ENCODE results near the gene LRRC47.
"Not testable (repeated sequence)": the region's sequence is repeated elsewhere in the genome, so short reads cannot be mapped to it uniquely, and the experiment has no call there.

The LRRC47 gene

GRCh38 chr1:3771108-3772026 is 24.9 kb downstream of the LRRC47 start:
- DNase-seq, result no peak

DNA sequence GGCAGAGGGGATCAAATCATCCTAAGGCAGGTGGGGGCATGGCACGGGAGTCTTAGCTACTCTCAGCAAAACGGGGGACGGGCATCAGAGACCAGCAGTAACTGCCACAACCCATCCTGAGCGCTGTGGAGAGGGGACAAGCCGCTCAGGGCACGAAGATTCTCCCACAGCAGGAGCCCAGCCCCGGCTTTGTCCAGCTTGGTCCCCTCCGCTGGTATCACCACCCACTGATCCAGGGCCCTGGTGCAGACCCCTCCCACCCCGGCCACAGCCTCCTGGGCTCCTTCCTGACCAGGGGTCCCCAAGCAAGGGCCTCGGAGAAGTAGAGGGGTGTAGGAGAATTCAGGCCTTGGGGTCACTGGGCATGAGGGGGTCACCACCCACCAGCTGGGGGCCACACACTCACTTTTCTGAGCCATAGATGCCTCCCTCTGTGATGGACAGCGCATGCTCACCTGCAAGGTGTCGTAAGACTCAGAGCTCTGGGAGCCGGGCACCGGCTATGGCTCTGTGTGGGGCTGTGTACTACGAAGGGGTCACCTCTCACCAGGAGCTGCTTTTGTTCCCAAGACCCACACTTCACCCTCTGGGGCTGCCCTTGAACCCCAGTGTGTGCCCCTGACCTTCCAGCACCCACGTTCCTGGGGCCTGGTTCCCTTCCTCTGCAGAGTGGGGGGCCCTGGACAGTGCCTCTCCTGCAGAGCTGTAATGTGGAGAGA is 26.1 kb downstream of the LRRC47 start:
- no peak for DNase-seq

DNA sequence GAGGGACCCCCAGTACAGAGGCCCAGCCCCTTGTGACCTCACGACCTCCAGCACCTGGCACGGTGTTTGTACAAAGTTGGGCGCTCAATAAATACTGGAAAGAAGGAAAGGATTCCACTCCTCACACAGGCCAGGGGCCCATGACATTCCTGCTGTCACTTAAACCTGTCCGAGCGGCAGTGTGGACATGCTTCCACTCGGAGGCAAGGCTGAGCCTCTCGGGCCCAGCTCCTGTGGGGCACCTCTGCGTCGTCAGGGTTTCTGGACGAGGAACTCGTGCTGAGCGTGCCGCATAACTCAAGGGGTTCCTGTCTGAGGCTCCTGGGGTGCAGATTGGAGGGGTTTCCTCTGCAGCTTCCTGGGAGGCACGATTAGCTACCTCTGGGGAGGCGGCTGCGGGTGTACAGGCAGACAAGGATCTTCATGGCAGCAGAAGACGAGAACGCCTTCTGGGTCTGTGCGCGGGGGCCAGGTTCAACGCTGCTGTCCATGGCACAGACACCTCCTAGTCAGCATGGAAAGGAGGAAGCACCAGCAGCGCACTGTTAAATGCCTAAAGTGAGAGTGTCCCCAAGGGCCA is 27.4 kb downstream of the LRRC47 start:
- no peak for DNase-seq

GRCh38 chr1:3767328-3767925 is 28.9 kb downstream of the LRRC47 start:
- no peak for DNase-seq

DNA sequence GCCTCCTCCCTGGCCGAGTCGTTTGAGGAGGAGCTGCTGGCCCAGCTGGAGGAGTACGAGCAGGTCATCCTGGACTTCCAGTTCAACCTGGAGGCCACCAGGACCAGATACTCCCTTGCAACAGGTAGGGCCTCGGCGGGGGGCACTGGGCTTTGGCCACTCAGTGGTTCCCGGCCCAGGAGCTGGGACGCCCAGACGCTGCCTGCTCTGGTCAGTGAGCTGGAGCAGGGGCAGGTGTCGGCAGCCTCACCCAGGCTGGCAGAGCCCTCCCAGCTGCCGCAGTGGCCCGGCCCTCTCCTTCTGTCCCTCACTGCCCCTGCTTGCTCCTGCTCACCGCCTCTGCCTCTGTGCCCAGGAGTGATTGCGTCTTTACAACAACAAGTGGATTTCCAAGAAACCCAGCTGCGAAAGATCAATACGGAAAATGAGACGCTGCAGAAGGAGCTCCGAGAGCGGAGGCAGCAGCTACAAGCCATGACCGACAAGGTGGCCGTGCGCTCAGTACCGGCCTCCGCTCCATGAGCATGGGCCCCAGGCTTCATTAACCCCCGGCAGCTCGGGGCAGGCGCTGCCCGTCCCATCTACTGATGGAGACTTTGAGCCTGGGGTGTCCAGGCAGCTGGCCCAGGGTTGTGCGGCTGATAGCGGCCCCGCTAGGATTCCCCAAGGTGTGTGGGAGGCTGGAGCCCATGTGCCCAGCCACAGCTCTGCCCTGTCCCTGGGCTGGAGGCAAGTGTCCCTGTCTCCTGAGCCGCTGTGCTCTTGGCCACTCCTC is 32.8 kb downstream of the LRRC47 start:
- DNase-seq, result no peak

- DNase-seq, result no peak
These were observed 33.4 kb downstream of the LRRC47 start for GRCh38 chr1:3762873-3763228.

- DNase-seq, result no peak
These were observed 34.0 kb downstream of the LRRC47 start for GRCh38 chr1:3762151-3762872.

DNA sequence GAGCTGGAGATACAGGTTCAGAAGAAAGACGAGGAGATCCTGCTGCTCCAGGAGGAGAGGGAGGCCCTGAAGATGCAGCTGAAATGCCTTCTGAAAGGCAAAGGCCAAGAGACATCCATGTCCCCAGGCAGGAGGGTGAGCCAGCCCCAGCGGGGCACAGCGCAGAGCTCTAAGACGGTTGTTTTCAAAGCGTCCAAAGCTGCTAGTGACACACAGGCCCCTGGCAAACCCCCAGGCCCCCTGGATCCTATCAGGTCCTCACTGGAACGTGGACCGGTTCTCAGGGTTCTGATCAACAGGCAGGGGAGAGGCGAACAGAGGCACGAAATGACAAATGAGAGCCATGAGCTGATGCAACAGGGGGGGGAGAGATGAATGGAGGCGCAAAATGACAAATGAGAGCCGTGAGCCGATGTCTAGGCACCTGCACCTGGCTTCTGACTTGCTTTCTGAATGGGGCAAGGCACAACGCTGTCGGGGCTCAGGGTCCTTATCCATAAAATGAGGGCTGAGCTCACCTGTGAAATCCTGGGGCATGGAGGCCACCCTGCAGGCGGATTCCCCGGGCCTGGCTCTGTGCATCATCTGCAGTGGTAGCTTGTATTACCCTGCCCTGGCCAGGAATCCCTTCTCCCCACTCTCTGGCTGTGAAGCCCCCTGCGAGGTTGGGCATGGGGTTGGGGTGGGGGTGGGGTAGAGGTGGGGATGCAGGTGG is 34.8 kb downstream of the LRRC47 start:
- DNase-seq, result no peak

- DNase-seq, result no peak
These were observed 36.5 kb downstream of the LRRC47 start for GRCh38 chr1:3759796-3760195.

GRCh38 chr1:3759164-3759563 is 37.1 kb downstream of the LRRC47 start:
- no peak for DNase-seq

GRCh38 chr1:3756394-3756793 is 39.9 kb downstream of the LRRC47 start:
- DNase-seq, result no peak

GRCh38 chr1:3753656-3754454 is 42.4 kb downstream of the LRRC47 start:
- DNase-seq, result no peak

GRCh38 chr1:3752400-3752945 is 43.8 kb downstream of the LRRC47 start, which contains the start of gene CCDC27:
Gene CCDC27 (plus strand): TSS chr1:3752450. CDS start chr1:3752482, 32 bp downstream.
- DNase-seq, result no peak

- no peak for DNase-seq
These were observed 45.6 kb downstream of the LRRC47 start for GRCh38 chr1:3750741-3751140.

DNA sequence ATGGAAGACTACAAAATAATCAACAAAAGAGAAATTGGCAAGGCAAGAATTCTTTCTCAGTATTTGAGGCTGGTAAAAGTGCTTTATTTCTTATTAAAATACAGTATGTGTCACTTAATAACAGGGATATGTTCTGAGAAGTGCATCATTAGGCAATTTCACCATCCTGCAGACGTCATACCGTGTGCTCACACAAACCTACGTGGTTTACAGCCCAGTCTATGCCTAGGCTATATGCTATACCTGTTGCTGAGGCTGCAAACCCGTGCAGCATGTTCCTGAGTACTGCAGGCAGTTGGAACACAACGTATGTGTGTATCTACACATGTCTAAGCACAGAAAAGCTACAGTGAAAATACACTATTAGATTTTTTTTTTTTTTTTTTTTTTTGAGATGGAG is 46.8 kb downstream of the LRRC47 start:
- no peak for DNase-seq

GRCh38 chr1:3748316-3748900 is 47.9 kb downstream of the LRRC47 start:
- not testable (repeated sequence) for DNase-seq

DNA sequence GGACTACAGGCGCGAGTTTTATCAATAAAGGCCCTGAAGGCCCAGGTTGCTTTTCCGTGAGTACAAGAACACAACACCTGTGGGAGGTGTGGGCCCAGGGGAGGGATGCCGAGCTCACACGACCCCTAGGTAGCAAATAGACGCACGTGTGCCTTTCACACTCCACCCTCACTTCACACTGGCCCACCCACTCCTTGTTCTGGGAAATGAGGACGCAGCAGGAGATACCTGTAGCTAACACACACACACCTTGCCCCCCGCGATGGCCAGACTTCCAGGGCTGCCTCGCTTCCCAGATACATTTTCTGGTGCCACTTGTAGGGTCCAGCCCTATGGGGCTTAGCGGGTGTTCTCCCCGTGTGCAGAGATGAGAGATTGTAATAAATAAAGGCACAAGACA is 48.4 kb downstream of the LRRC47 start:
- DNase-seq, result no peak

- DNase-seq, result no peak
These were observed 48.8 kb downstream of the LRRC47 start for GRCh38 chr1:3747522-3747848.

GRCh38 chr1:3746830-3747521 is 49.3 kb downstream of the LRRC47 start:
- DNase-seq, result peak; percentile 78
